ENCODE data around the gene RNF145. TPM values are rescaled to one million over a fixed set of nuclear protein-coding genes. Genes with fewer than 3 reads are reported as not detected.

The RNF145 gene
- total RNA-seq, 1 donor from 2014 or later, result 93.1 TPM

DNA sequence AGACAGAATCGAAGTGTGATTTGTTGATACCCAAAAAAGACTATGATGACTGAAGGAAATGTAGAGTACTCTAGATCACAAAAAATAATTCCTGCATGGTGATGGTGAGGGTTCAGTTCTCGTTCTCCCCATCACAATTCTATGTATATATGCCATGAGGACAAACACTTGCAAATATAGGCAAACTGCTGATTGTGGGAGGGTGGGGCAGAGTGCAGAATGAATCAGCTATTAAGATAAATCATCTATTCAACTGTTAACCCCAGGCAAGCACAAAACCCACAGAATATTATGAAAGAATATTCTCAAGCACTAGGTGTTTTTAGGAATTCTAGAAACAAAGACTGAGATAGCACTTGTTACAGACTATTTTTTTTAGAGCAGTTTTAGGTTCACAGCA is 39.8 kb upstream of the RNF145 start:
- no peak overlapping the region for H3K4me3 Mint-ChIP-seq
- H3K9me3 Mint-ChIP-seq, result no peaks in the 10 kb centered on the region
- no peaks in the 10 kb centered on the region for H3K36me3 Mint-ChIP-seq
- H3K27ac Mint-ChIP-seq, result no peak overlapping the region
- no peaks in the 10 kb centered on the region for H3K4me1 Mint-ChIP-seq
- H3K27me3 Mint-ChIP-seq (ENCODE audit: low read depth), result peaks cover 54% of the 10 kb centered on the region
- TF ChIP-seq, protein P1, sequence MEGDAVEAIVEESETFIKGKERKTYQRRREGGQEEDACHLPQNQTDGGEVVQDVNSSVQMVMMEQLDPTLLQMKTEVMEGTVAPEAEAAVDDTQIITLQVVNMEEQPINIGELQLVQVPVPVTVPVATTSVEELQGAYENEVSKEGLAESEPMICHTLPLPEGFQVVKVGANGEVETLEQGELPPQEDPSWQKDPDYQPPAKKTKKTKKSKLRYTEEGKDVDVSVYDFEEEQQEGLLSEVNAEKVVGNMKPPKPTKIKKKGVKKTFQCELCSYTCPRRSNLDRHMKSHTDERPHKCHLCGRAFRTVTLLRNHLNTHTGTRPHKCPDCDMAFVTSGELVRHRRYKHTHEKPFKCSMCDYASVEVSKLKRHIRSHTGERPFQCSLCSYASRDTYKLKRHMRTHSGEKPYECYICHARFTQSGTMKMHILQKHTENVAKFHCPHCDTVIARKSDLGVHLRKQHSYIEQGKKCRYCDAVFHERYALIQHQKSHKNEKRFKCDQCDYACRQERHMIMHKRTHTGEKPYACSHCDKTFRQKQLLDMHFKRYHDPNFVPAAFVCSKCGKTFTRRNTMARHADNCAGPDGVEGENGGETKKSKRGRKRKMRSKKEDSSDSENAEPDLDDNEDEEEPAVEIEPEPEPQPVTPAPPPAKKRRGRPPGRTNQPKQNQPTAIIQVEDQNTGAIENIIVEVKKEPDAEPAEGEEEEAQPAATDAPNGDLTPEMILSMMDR (IDR thresholded peaks at IDR 0.05; ENCODE audit: unreplicated experiment), result no peak
- DNase-seq (ENCODE audit: low spot score in 2 of 2, unreplicated experiment in 2 of 2), result no peak

GRCh38 chr5:159244890-159245289 is 35.5 kb upstream of the RNF145 start:
- Mint-ChIP-seq H3K27me3 (ENCODE audit: low read depth) (peaks cover 46% of the 10 kb centered on the region), H3K4me3 (no peak overlapping the region), H3K36me3 (no peaks in the 10 kb centered on the region)

GRCh38 chr5:159244163-159244562 is 34.8 kb upstream of the RNF145 start:
- Mint-ChIP-seq H3K36me3 (no peaks in the 10 kb centered on the region), H3K4me3 (no peak overlapping the region), H3K9me3 (no peaks in the 10 kb centered on the region), H3K4me1 (peaks cover 4% of the 10 kb centered on the region), H3K27me3 (ENCODE audit: low read depth) (peaks cover 39% of the 10 kb centered on the region), H3K27ac (no peak overlapping the region)
- DNase-seq (ENCODE audit: low spot score in 2 of 2, unreplicated experiment in 2 of 2), result no peak
- TF ChIP-seq, protein P1 (IDR thresholded peaks at IDR 0.05; ENCODE audit: unreplicated experiment), result no peak

More at GRCh38 chr5:159244890-159245289, 35.5 kb upstream of the RNF145 start:
- no peak for DNase-seq (ENCODE audit: low spot score in 2 of 2, unreplicated experiment in 2 of 2)
- Mint-ChIP-seq H3K4me1 (peaks cover 4% of the 10 kb centered on the region), H3K27ac (no peak overlapping the region), H3K9me3 (no peaks in the 10 kb centered on the region)
- TF ChIP-seq, protein P1 (IDR thresholded peaks at IDR 0.05; ENCODE audit: unreplicated experiment), result no peak

DNA sequence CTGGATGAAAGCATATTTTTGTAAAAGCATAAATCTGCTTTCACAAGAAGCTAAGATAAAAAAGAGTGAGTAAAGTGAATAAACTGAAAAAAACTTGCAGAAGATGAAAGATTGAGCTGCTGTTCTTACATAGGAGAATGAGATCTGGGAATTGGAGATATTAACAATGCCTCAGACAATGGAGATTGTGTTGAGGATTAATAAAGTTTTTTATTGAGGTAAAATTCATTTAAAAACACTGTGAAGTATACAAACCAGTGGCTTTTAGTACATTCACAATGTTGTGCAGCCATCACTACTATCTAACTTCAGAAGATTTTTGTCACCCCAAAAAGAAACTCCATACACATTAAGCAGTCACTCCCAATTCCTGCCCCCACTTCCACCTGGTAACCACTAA is 34.0 kb upstream of the RNF145 start:
- Mint-ChIP-seq H3K27me3 (ENCODE audit: low read depth) (peaks cover 32% of the 10 kb centered on the region), H3K36me3 (no peaks in the 10 kb centered on the region), H3K4me1 (peaks cover 4% of the 10 kb centered on the region), H3K9me3 (no peaks in the 10 kb centered on the region), H3K4me3 (no peak overlapping the region), H3K27ac (no peak overlapping the region)
- TF ChIP-seq, protein P1 (IDR thresholded peaks at IDR 0.05; ENCODE audit: unreplicated experiment), result no peak
- DNase-seq (ENCODE audit: low spot score in 2 of 2, unreplicated experiment in 2 of 2), result no peak

- Mint-ChIP-seq H3K27ac (no peak overlapping the region), H3K27me3 (ENCODE audit: low read depth) (peaks cover 25% of the 10 kb centered on the region), H3K4me1 (peaks cover 4% of the 10 kb centered on the region), H3K36me3 (no peaks in the 10 kb centered on the region), H3K9me3 (no peaks in the 10 kb centered on the region), H3K4me3 (no peak overlapping the region)
- DNase-seq (ENCODE audit: low spot score in 2 of 2, unreplicated experiment in 2 of 2), result no peak
- TF ChIP-seq, protein P1 (IDR thresholded peaks at IDR 0.05; ENCODE audit: unreplicated experiment), result no peak
Measured at GRCh38 chr5:159242656-159243055, 33.3 kb upstream of the RNF145 start.
